Panc1 (cell line): ENCODE data around the gene CYP24A1. TPM values are rescaled to one million over a fixed set of nuclear protein-coding genes. Genes with fewer than 3 reads are reported as not detected.
A peak's percentile ranks its signal among the peaks of the same experiment; 100 is the strongest.

Source experiments
- ATAC-seq: fragments of 200-7000 bp; cut with Tn5 transposase; 2 replicates; pipeline ENCODE4 v1.9.1; 2020; ENCODE audit warnings: mild to moderate bottlenecking, moderate library complexity
- BruUV-seq: library from RNA; stranded (reverse); fragments of 400-500 nt; replicated peaks from 2 replicates; lab custom pipeline; 2021; lab: Mats Ljungman, UMichigan
- CTCF ChIA-PET: fragments of 300-600 bp; sonication (Branson Sonifier 250); formaldehyde crosslinking; loops from one replicate; lab custom pipeline; 2022; ENCODE audit warnings: antibody characterized with exemption; lab: Charles Lee
- POLR2A ChIA-PET: fragments of 300-600 bp; sonication (Branson Sonifier 250); formaldehyde crosslinking; loops from one replicate; lab custom pipeline; 2022; ENCODE audit warnings: antibody characterized with exemption; lab: Charles Lee
- DNase-seq: peaks from one replicate; pipeline ENCODE4 v3.0.0-alpha.2; 2010; ENCODE audit warnings: low read depth, low spot score
- H3K27ac ChIP-seq: 2 replicates; pipeline ENCODE4 v1.5.1; 2011; ENCODE audit warnings: mild to moderate bottlenecking, low read length, inconsistent platforms
- H3K27me3 ChIP-seq: fragments of 200-500 bp; sonication (Bioruptor generic); 2 replicates; pipeline ENCODE4 v1.6.0; 2014; ENCODE audit warnings: low read length, inconsistent platforms; ENCODE audit not compliant: control insufficient read depth, insufficient read depth
- H3K36me3 ChIP-seq: fragments of 200-500 bp; sonication (Bioruptor generic); 2 replicates; pipeline ENCODE4 v1.5.1; 2014; ENCODE audit warnings: inconsistent platforms, mild to moderate bottlenecking, low read length, moderate library complexity; ENCODE audit not compliant: control insufficient read depth, insufficient read depth
- H3K4me1 ChIP-seq: 2 replicates; pipeline ENCODE4 v1.5.1; 2011; ENCODE audit warnings: inconsistent platforms, mild to moderate bottlenecking, low read length, moderate library complexity; ENCODE audit not compliant: control insufficient read depth, insufficient read depth
- H3K4me3 ChIP-seq, 2 experiments: 2 replicates each; pipeline ENCODE4 v1.5.1; 2011 to 2012; ENCODE audit warnings: low read depth in 2 of 2, low read length in 2 of 2, mild to moderate bottlenecking in 2 of 2, inconsistent platforms in 1 of 2, moderate library complexity in 1 of 2
- H3K9me3 ChIP-seq: fragments of 200-500 bp; sonication (Bioruptor generic); 2 replicates; pipeline ENCODE4 v1.5.1; 2014; ENCODE audit warnings: low read depth, mild to moderate bottlenecking, inconsistent platforms, low read length, moderate library complexity; ENCODE audit not compliant: control insufficient read depth, insufficient read depth
- CTCF ChIP-seq: fragments of 450-650 bp; IDR thresholded peaks from 2 replicates; pipeline ENCODE4 v1.5.1; 2017; ENCODE audit warnings: mild to moderate bottlenecking
- POLR2AphosphoS5 ChIP-seq: IDR thresholded peaks from 2 replicates; pipeline ENCODE4 v1.6.1; 2012; ENCODE audit warnings: mild to moderate bottlenecking, low read depth, low read length, moderate library complexity
- REST ChIP-seq, 2 experiments: IDR thresholded peaks; 2 replicates each; pipeline ENCODE4 v1.6.1; 2011 to 2012; ENCODE audit warnings: low read depth in 2 of 2, control low read depth in 1 of 2, low read length in 1 of 2, mild to moderate bottlenecking in 1 of 2, moderate library complexity in 1 of 2; ENCODE audit not compliant: insufficient read depth in 1 of 2
- SIN3A ChIP-seq: IDR thresholded peaks from 2 replicates; pipeline ENCODE4 v1.6.1; 2012; ENCODE audit warnings: low read depth, mild to moderate bottlenecking, low read length, moderate library complexity, borderline replicate concordance; ENCODE audit not compliant: insufficient read depth
- TCF7L2 ChIP-seq: IDR thresholded peaks from 2 replicates; pipeline ENCODE4 v1.6.1; 2011; ENCODE audit warnings: mild to moderate bottlenecking, low read depth, low read length, inconsistent platforms
- in situ Hi-C: cut with HindIII; loops from 2 replicates; pipeline ENCODE4 v1.10.0; 2016; ENCODE audit warnings: low sequenced_read_pairs, low pct_unique_long_range_greater_than_20kb
- intact Hi-C: fragments of 100-400 bp; cut with micrococcal nuclease; formaldehyde crosslinking; loops from one replicate; pipeline ENCODE4 v1.10.0; 2022; ENCODE audit not compliant: unreplicated experiment
- total RNA-seq: library from RNA; stranded (reverse); gene quantifications from one replicate; pipeline ENCODE4 v1.2.1, GENCODE V29; 2021; ENCODE audit not compliant: unreplicated experiment

CYP24A1 gene
- total RNA-seq, 1 experiment from 2014 or later: 3.0 TPM

- Histone ChIP-seq H3K36me3 (no peaks in the 10 kb centered on the region), H3K4me1 (peaks cover 15% of the 10 kb centered on the region), H3K27me3 (peaks cover 18% of the 10 kb centered on the region), H3K27ac (no peak overlapping the region), H3K4me3 (peak overlapping the region; percentile 40 to 49), H3K9me3 (no peaks in the 10 kb centered on the region)
- POLR2A ChIA-PET: no interaction called here
- intact Hi-C loops: no loop called here
- CTCF ChIA-PET: interaction anchor here (0.7 kb wide), 1 partner anchor 27 kb away, joined by 4 read pairs; no protein-coding TSS in a partner anchor
- DNase-seq (no peak), ATAC-seq (peak; percentile 41)
- in situ Hi-C loops: no loop called here
- BruUV-seq: no TSS peak
- TF ChIP-seq TCF7L2 (no peak), SIN3A (no peak), REST (IDR thresholded peaks at IDR 0.05; ENCODE audit: insufficient read depth in 1 of 2, low read depth in 2 of 2, low read length in 1 of 2) (no peak), CTCF (no peak)
These were observed 1.3 kb downstream of the CYP24A1 start for GRCh38 chr20:54172532-54172855.

DNA sequence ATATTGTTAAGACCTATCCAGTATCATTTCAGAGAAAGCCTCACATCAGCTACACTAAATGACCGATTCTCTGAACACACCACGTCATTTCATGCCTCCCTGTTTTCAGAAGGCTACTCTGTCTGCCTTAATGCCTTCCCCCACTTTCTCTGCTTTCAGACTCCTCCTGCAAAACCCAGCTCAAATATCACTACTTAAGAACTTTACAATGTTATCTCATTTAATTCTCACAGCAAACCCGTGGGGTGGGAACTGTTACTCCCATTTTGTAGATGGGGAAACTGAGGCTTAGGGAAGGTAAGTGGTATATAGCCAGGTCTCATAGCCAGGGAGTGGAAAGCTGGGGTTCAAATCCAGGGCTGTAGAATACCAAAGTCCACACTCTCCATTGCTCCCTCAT lies 2.8 kb downstream of the CYP24A1 start:
- ChIA-PET POLR2A (no interaction called here), CTCF (no interaction called here)
- H3K4me1 ChIP-seq: peaks cover 15% of the 10 kb centered on the region
- no peaks in the 10 kb centered on the region for H3K36me3 ChIP-seq
- intact Hi-C loops (no loop called here), in situ Hi-C loops (no loop called here)
- peaks cover 18% of the 10 kb centered on the region for H3K27me3 ChIP-seq
- no TSS peak for BruUV-seq
- H3K27ac ChIP-seq: no peak overlapping the region
- TF ChIP-seq REST (IDR thresholded peaks at IDR 0.05; ENCODE audit: insufficient read depth in 1 of 2, low read depth in 2 of 2, low read length in 1 of 2) (no peak), TCF7L2 (no peak), POLR2AphosphoS5 (no peak), CTCF (no peak)
- ATAC-seq (no peak), DNase-seq (no peak)
- no peak overlapping the region for H3K4me3 ChIP-seq
- no peaks in the 10 kb centered on the region for H3K9me3 ChIP-seq
